ENCODE results near the gene CHAC1. TPM values are rescaled to one million over a fixed set of nuclear protein-coding genes. Genes with fewer than 3 reads are reported as not detected.

CHAC1 gene
- total and polyA plus RNA-seq, 2 donors (not counting 1 experiment from before 2014, with no cell fraction given), result 7.5 to 62.6 TPM

DNA sequence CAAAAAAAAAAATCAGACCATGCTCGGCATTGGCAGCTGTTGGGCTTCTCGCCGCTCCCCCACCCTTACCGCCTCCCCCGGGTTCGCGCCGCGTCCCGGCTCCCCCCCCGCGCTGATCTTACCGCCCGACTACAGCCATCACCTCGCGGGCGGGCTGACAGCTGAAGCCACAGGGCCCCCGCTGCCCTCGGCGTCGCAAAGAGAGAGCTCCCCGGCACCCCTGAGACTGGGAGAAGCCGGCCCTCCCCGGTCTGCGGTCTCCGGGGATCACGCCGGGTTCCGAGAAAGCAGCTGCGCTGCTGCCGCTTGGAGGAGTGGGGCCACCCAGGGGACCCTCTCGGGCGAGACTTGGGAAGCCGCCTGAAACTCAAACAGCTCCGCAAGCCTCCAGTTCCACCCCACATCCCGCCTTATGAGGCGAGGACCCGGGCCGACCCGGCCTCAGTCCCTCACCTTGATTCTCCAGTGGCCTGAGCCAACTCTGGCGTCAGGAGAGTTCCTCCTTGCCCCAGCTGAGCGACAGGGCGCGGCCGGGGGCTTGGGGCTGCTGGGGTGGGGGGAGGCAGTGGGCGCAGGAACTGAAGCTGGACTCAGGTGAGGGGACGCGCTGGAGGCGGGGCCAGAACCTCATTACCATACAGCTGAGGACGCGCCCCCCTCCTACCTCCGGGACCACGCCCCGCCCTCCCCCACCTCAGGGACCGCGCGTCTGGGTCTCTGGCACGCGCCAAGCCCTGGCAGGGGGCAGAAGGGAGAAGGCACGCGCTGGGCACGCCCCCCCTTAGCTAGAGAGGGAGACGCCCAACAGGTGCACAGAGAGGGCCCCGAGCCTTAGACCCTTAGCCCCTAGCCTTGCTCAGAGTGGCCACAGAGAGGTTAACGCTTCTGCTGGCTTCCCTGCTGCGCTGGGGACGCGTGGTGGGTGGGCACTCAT, 25.1 kb upstream of the CHAC1 start:
- no peak for DNase-seq (ENCODE audit: low read depth in 2 of 2)
- no peak overlapping the region for H3K27ac ChIP-seq (ENCODE audit: insufficient read depth, low read length)
- H2AFZ ChIP-seq (ENCODE audit: low read length), result no peak overlapping the region
- no peaks in the 10 kb centered on the region for H3K79me2 ChIP-seq (ENCODE audit: control insufficient read depth, insufficient read depth, low read length)
- no peaks in the 10 kb centered on the region for H3K9me3 ChIP-seq (ENCODE audit: control insufficient read depth, insufficient read depth, low read depth, low read length)
- peak overlapping the region; percentile 93 for H3K4me2 ChIP-seq (ENCODE audit: extremely low read depth, insufficient read depth, low read length)
- peaks cover 47% of the 10 kb centered on the region for H3K27me3 ChIP-seq (ENCODE audit: control insufficient read depth, insufficient read depth, low read length)
- H4K20me1 ChIP-seq (ENCODE audit: control insufficient read depth, extremely low read depth, insufficient read depth, low read length), result no peaks in the 10 kb centered on the region
- H3K4me3 ChIP-seq (replicated peaks in 1 of 4; ENCODE audit: control extremely low read depth in 1 of 4, insufficient read depth in 1 of 4, low read depth in 3 of 4, low read length in 4 of 4), result peak overlapping the region; percentile 28 to 44 (median 30)
- TF ChIP-seq, protein P1, sequence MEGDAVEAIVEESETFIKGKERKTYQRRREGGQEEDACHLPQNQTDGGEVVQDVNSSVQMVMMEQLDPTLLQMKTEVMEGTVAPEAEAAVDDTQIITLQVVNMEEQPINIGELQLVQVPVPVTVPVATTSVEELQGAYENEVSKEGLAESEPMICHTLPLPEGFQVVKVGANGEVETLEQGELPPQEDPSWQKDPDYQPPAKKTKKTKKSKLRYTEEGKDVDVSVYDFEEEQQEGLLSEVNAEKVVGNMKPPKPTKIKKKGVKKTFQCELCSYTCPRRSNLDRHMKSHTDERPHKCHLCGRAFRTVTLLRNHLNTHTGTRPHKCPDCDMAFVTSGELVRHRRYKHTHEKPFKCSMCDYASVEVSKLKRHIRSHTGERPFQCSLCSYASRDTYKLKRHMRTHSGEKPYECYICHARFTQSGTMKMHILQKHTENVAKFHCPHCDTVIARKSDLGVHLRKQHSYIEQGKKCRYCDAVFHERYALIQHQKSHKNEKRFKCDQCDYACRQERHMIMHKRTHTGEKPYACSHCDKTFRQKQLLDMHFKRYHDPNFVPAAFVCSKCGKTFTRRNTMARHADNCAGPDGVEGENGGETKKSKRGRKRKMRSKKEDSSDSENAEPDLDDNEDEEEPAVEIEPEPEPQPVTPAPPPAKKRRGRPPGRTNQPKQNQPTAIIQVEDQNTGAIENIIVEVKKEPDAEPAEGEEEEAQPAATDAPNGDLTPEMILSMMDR (conservative IDR thresholded peaks at IDR 0.05 in 1 of 2, IDR thresholded peaks at IDR 0.05 in 1 of 2; ENCODE audit: low read depth in 1 of 2, low read length in 2 of 2), result no peak
- TF ChIP-seq EZH2 (IDR thresholded peaks at IDR 0.05; ENCODE audit: low read length, missing control alignments), result peak; percentile 72
- H3K9ac ChIP-seq (ENCODE audit: insufficient read depth, low read length), result no peak overlapping the region
- peaks cover 11% of the 10 kb centered on the region for H3K4me1 ChIP-seq (ENCODE audit: control insufficient read depth, extremely low read depth, insufficient read depth, low read length)
- H3K36me3 ChIP-seq (ENCODE audit: control insufficient read depth, insufficient read depth, low read length), result no peaks in the 10 kb centered on the region

DNA sequence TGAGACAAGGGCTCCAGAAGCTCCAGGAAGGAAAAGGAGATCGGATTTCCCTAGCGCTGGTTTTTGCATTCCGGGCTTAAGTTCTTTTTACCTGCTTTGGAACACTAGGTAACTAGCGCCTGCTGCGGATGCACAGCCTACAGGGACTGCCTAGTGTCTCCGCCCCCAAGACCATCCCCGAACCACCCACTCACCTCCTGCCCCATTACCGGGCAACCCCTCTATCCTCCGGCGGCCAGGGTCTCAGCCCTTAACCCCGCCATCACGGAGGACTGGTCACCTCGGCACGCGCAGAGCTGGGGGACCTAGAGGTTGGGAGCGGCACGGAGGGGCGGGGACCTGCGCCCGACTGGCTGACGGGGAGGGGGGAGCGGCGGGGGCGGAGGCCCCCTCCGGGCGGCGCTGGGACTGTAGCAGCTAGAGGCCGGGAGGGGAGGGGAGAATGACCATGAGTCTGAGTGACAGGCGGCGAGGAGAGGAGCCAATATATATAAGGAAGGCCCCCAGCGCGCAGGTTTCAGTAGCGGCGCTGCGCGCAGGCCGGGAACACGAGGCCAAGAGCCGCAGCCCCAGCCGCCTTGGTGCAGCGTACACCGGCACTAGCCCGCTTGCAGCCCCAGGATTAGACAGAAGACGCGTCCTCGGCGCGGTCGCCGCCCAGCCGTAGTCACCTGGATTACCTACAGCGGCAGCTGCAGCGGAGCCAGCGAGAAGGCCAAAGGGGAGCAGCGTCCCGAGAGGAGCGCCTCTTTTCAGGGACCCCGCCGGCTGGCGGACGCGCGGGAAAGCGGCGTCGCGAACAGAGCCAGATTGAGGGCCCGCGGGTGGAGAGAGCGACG, 24.2 kb upstream of the CHAC1 start, which contains the start of gene DLL4:
Gene DLL4, plus strand, starts transcription at position 520 of the 839 bp plus-strand sequence. CDS start 329 bp downstream, outside the sequence.
- H3K36me3 ChIP-seq (ENCODE audit: control insufficient read depth, insufficient read depth, low read length), result no peaks in the 10 kb centered on the region
- H3K9me3 ChIP-seq (ENCODE audit: control insufficient read depth, insufficient read depth, low read depth, low read length), result no peaks in the 10 kb centered on the region
- no peaks in the 10 kb centered on the region for H4K20me1 ChIP-seq (ENCODE audit: control insufficient read depth, extremely low read depth, insufficient read depth, low read length)
- H3K27me3 ChIP-seq (ENCODE audit: control insufficient read depth, insufficient read depth, low read length), result peaks cover 44% of the 10 kb centered on the region
- H2AFZ ChIP-seq (ENCODE audit: low read length), result peak within 1 kb of the TSS; percentile 49
- no peak within 1 kb of the TSS for H3K27ac ChIP-seq (ENCODE audit: insufficient read depth, low read length)
- peak within 1 kb of the TSS; percentile 33 to 50 (median 44) for H3K4me3 ChIP-seq (replicated peaks in 1 of 4; ENCODE audit: control extremely low read depth in 1 of 4, insufficient read depth in 1 of 4, low read depth in 3 of 4, low read length in 4 of 4)
- DNase-seq (ENCODE audit: low read depth in 2 of 2), result peak; percentile 41 to 52
- H3K79me2 ChIP-seq (ENCODE audit: control insufficient read depth, insufficient read depth, low read length), result no peaks in the 10 kb centered on the region
- no peak within 1 kb of the TSS for H3K9ac ChIP-seq (ENCODE audit: insufficient read depth, low read length)
- TF ChIP-seq EZH2 (IDR thresholded peaks at IDR 0.05; ENCODE audit: low read length, missing control alignments), result peak; percentile 81
- TF ChIP-seq, protein P1 (conservative IDR thresholded peaks at IDR 0.05 in 1 of 2, IDR thresholded peaks at IDR 0.05 in 1 of 2; ENCODE audit: low read depth in 1 of 2, low read length in 2 of 2), result no peak
- peak within 1 kb of the TSS; percentile 93 for H3K4me2 ChIP-seq (ENCODE audit: extremely low read depth, insufficient read depth, low read length)
- peaks cover 11% of the 10 kb centered on the region for H3K4me1 ChIP-seq (ENCODE audit: control insufficient read depth, extremely low read depth, insufficient read depth, low read length)

Measured in fibroblast of lung (primary cell).